ENCODE results near the gene UBA7.
A peak's percentile ranks its signal among the peaks of the same experiment; 100 is the strongest.

The UBA7 gene

DNA sequence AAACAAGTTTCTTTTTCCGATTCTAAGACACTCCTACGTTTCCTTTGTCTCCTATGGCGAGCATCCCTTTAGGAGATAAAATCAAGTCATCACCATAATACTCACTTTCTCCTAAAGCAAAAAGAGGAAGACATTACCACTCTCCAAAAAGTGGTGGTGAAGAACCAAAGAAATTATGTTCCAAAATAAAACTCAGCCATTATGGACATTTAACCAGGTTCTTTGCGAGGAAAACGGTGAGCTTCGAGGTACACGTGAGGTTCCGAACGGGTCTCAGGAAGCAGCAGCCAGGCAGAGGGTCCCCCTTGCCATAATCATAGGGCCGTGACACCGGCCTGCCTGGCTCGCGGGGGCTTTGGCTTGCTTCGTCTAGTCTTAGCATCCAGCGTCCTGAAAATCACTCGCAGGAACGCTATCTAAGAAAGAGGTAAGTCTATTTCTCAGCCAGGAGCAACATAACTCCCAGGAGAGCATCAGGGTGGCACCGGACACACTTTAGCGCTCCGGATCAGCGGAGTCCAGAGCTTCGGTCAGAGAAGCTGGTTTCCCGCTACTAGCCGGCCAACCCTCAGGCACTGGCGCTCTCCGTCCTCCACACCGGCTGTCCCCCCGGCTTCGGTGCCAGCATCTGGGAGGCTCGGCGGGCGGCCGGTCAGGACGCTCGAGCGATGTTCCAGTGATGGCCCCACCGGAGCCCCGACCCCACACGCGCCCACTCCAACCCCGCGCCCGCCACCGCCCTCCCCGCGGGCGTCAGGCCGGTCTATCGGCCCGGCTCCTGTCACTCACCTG is 28.0 kb downstream of the UBA7 start:
- TF ChIP-seq, protein P1, sequence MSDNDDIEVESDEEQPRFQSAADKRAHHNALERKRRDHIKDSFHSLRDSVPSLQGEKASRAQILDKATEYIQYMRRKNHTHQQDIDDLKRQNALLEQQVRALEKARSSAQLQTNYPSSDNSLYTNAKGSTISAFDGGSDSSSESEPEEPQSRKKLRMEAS (IDR thresholded peaks at IDR 0.05): peak; percentile 37
- TF ChIP-seq TAF1 (IDR thresholded peaks at IDR 0.05; ENCODE audit: low read depth) (no peak), EP300 (IDR thresholded peaks at IDR 0.05; ENCODE audit: borderline replicate concordance) (no peak)

DNA sequence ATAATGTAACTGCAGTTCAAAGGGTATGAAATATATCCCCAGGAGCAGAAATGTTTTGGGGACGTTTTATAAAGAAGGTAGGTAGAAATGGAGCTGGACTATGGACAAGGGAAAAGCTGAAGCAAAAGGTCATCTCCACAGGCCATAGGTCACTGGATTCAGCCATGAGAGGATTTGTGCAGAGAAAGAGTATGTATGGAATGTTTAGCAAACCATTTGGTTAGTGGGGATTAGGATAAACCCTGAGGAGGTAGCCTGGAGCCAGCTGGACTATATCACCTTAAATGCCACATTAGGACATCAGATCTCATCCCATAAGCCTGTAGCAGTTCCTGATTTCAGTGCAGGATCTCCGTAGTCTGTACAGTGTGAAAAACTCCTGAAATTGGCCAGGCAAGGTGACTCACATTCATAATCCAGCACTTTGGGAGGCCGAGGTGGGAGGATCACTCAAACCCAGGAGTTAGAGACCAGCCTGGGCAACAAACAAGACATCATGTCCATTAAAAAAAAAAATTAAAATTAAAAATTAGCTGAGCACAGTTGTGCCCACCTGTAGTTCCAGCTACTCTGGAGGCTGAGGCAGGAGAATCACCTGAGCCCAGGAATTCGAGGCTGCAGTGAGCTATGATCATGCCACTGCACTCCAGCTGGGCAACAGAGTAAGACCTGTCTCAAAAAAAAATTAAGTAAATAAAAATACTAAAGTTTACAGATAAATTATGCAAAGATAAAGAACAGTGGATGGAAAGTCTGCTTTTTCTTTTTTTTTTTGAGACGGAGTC is 32.1 kb downstream of the UBA7 start:
- TF ChIP-seq TAF1 (IDR thresholded peaks at IDR 0.05; ENCODE audit: low read depth): no peak

DNA sequence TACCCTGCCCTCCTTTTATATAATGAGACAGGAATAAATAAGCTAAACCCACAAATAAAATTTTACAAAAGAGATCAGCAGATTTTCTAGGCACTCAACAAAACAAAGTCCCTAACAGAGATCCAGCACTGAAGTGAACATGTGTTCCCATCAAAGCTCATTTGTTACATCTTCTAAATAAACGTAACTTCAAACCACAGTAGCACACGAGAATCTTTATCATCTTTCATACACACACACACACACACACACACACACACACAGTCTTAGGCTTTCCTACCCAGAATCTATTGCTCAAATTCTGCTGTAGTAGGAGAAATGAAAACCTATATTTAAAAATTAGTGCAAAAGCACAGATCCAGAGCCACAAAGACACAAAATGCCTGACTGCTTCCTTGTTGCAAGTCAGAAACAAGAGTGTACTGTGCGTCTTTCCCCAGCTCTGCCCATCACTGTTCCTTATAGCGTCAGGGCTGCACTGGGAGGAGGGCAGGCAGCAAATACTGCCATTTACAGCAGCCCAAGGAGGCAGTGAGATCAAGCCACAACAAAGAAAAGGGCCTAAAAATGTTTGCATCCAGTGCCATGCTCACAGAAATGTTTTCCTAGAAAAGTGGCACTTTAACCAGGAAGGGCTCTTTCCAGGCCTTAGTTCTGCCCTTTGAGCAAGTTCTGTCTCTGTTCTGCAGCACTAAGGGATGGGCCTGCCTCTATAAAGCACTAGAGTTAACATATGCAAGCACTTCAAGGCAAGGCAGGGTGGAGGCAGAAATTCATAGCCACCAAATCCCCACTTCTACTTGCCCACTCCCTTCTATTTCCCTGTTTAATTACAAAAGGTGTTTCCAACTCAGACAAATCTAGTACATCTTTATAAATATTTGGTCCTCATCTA is 33.4 kb downstream of the UBA7 start:
- TF ChIP-seq RAD21 (IDR thresholded peaks at IDR 0.05; ENCODE audit: low read depth) (no peak), TCF12 (IDR thresholded peaks at IDR 0.05; ENCODE audit: low read depth) (no peak), YY1 (IDR thresholded peaks at IDR 0.05; ENCODE audit: low read depth) (no peak), ZBTB7A (IDR thresholded peaks at IDR 0.05; ENCODE audit: low read depth) (no peak), TEAD4 (IDR thresholded peaks at IDR 0.05) (no peak), NFIC (IDR thresholded peaks at IDR 0.05) (no peak), CEBPB (IDR thresholded peaks at IDR 0.05) (no peak), EGR1 (IDR thresholded peaks at IDR 0.05) (no peak), CREB1 (IDR thresholded peaks at IDR 0.05; ENCODE audit: low read depth) (no peak), TAF1 (IDR thresholded peaks at IDR 0.05; ENCODE audit: low read depth) (no peak), EP300 (IDR thresholded peaks at IDR 0.05; ENCODE audit: borderline replicate concordance) (no peak)
- TF ChIP-seq, protein P2, sequence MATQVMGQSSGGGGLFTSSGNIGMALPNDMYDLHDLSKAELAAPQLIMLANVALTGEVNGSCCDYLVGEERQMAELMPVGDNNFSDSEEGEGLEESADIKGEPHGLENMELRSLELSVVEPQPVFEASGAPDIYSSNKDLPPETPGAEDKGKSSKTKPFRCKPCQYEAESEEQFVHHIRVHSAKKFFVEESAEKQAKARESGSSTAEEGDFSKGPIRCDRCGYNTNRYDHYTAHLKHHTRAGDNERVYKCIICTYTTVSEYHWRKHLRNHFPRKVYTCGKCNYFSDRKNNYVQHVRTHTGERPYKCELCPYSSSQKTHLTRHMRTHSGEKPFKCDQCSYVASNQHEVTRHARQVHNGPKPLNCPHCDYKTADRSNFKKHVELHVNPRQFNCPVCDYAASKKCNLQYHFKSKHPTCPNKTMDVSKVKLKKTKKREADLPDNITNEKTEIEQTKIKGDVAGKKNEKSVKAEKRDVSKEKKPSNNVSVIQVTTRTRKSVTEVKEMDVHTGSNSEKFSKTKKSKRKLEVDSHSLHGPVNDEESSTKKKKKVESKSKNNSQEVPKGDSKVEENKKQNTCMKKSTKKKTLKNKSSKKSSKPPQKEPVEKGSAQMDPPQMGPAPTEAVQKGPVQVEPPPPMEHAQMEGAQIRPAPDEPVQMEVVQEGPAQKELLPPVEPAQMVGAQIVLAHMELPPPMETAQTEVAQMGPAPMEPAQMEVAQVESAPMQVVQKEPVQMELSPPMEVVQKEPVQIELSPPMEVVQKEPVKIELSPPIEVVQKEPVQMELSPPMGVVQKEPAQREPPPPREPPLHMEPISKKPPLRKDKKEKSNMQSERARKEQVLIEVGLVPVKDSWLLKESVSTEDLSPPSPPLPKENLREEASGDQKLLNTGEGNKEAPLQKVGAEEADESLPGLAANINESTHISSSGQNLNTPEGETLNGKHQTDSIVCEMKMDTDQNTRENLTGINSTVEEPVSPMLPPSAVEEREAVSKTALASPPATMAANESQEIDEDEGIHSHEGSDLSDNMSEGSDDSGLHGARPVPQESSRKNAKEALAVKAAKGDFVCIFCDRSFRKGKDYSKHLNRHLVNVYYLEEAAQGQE (IDR thresholded peaks at IDR 0.05; ENCODE audit: low read depth): no peak
- TF ChIP-seq, protein P3, sequence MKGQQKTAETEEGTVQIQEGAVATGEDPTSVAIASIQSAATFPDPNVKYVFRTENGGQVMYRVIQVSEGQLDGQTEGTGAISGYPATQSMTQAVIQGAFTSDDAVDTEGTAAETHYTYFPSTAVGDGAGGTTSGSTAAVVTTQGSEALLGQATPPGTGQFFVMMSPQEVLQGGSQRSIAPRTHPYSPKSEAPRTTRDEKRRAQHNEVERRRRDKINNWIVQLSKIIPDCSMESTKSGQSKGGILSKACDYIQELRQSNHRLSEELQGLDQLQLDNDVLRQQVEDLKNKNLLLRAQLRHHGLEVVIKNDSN (IDR thresholded peaks at IDR 0.05): no peak
- TF ChIP-seq, protein P1 (IDR thresholded peaks at IDR 0.05): no peak

DNA sequence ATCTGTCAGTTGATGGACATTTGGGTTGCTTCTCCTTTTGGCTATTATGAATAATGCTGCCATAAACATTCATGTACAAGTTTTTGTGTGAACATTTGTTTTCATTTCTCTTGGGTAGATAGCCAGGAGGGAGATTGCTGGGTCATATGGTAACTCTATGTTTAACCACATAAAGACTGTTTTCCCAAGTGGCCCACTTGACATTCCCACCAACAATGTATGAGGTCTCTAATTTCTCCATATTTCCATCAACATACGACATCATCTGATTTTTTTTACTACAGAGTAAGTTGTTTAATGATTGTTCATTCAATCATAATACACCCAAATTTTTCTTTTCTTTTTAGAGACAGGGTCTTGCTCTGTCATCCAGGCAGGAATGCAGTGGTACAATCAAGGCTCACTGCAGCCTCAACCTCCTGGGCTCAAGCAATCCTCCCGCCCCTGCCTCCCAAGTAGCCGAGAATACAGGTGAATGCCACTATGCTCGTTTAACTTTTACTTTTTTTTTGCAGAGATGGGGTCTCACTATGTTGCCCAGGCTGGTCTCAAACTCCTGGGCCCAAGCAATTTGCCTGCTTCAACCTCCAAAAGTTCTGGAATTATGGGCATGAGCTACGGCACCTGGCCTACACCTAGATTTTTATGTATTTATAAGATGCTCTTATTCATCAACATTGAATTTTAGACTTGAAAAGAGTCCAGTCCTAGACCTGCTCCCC is 34.2 kb downstream of the UBA7 start:
- TF ChIP-seq EGR1 (IDR thresholded peaks at IDR 0.05) (no peak), TCF12 (IDR thresholded peaks at IDR 0.05; ENCODE audit: low read depth) (no peak), ZBTB7A (IDR thresholded peaks at IDR 0.05; ENCODE audit: low read depth) (no peak), NFIC (IDR thresholded peaks at IDR 0.05) (no peak), EP300 (IDR thresholded peaks at IDR 0.05; ENCODE audit: borderline replicate concordance) (no peak), TEAD4 (IDR thresholded peaks at IDR 0.05) (no peak), YY1 (IDR thresholded peaks at IDR 0.05; ENCODE audit: low read depth) (no peak), CEBPB (IDR thresholded peaks at IDR 0.05) (no peak), TAF1 (IDR thresholded peaks at IDR 0.05; ENCODE audit: low read depth) (no peak), CREB1 (IDR thresholded peaks at IDR 0.05; ENCODE audit: low read depth) (no peak), RAD21 (IDR thresholded peaks at IDR 0.05; ENCODE audit: low read depth) (no peak), FOXM1 (IDR thresholded peaks at IDR 0.05; ENCODE audit: borderline replicate concordance, low read depth) (no peak)
- TF ChIP-seq, protein P2 (IDR thresholded peaks at IDR 0.05; ENCODE audit: low read depth): no peak
- TF ChIP-seq, protein P1 (IDR thresholded peaks at IDR 0.05): no peak
- TF ChIP-seq, protein P3 (IDR thresholded peaks at IDR 0.05): no peak

All from Ishikawa (cell line).